ENCODE results near the gene TBCK.

GRCh38 chr4:106079616-106080015, 236.4 kb downstream of the TBCK start:
- TF ChIP-seq, protein P1, sequence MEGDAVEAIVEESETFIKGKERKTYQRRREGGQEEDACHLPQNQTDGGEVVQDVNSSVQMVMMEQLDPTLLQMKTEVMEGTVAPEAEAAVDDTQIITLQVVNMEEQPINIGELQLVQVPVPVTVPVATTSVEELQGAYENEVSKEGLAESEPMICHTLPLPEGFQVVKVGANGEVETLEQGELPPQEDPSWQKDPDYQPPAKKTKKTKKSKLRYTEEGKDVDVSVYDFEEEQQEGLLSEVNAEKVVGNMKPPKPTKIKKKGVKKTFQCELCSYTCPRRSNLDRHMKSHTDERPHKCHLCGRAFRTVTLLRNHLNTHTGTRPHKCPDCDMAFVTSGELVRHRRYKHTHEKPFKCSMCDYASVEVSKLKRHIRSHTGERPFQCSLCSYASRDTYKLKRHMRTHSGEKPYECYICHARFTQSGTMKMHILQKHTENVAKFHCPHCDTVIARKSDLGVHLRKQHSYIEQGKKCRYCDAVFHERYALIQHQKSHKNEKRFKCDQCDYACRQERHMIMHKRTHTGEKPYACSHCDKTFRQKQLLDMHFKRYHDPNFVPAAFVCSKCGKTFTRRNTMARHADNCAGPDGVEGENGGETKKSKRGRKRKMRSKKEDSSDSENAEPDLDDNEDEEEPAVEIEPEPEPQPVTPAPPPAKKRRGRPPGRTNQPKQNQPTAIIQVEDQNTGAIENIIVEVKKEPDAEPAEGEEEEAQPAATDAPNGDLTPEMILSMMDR (conservative IDR thresholded peaks at IDR 0.05; ENCODE audit: low read length) = no peak
- TF ChIP-seq EZH2phosphoT487 (IDR thresholded peaks at IDR 0.05; ENCODE audit: borderline replicate concordance, low read depth, low read length) = no peak

All from OCI-LY7 (cell line).